K562 (cell line): ENCODE data around the gene CFAP70. TPM values are rescaled to one million over a fixed set of nuclear protein-coding genes. Genes with fewer than 3 reads are reported as not detected.
A peak's percentile ranks its signal among the peaks of the same experiment; 100 is the strongest.

Experiments
- CHD4 ChIP-seq: fragments of 200-600 bp; sonication (generic); IDR thresholded peaks from 3 replicates; pipeline ENCODE4 v1.6.1; 2012; ENCODE audit warnings: low read depth, mild to moderate bottlenecking, mixed read lengths, low read length, inconsistent platforms; ENCODE audit not compliant: insufficient read depth, insufficient replicate concordance, poor library complexity, severe bottlenecking
- ERF ChIP-seq: fragments of 450-650 bp; formaldehyde crosslinking; IDR thresholded peaks from 2 replicates; pipeline ENCODE4 v1.4.0; 2020; ENCODE audit warnings: mild to moderate bottlenecking, mixed read lengths
- HIVEP1 ChIP-seq: fragments of 250-450 bp; sonication (Bioruptor Pico); IDR thresholded peaks from 2 replicates; pipeline ENCODE4 v1.4.0; 2020; ENCODE audit warnings: mild to moderate bottlenecking
- ILF3 ChIP-seq: fragments of 450-650 bp; IDR thresholded peaks from 2 replicates; pipeline ENCODE4 v1.6.1; 2018; ENCODE audit warnings: antibody characterized with exemption, mild to moderate bottlenecking, moderate library complexity, borderline replicate concordance
- MBD1 ChIP-seq: fragments of 250-450 bp; sonication (Bioruptor Pico); IDR thresholded peaks from 2 replicates; pipeline ENCODE4 v1.8.0; 2022; ENCODE audit warnings: inconsistent platforms
- NFATC3 ChIP-seq: fragments of 450-650 bp; IDR thresholded peaks from 2 replicates; pipeline ENCODE4 v1.6.1; 2017; ENCODE audit warnings: mild to moderate bottlenecking
- POLR2AphosphoS5 ChIP-seq: IDR thresholded peaks from 2 replicates; pipeline ENCODE4 v1.6.1; 2011; ENCODE audit warnings: mild to moderate bottlenecking, low read depth, low read length, moderate library complexity; ENCODE audit not compliant: control insufficient read depth, insufficient read depth
- TRIM24 ChIP-seq, 2 experiments: fragments of 450-650 bp; IDR thresholded peaks; 2 replicates each; pipeline ENCODE4 v1.6.1; 2016
- ZNF175 ChIP-seq: fragments of 200-800 bp; sonication (Bioruptor generic); IDR thresholded peaks from 2 replicates; pipeline ENCODE4 v1.6.1; 2016; ENCODE audit warnings: low read depth, mild to moderate bottlenecking, missing genetic modification characterization, missing compliant biosample characterization
- polyA plus RNA-seq, 8 experiments: library from polyadenylated mRNA; depleted of rRNA in 4 of 8; stranded (reverse) in 5 of 8; unstranded in 3 of 8; fragments of >200 nt; fragmentation: Nextera tagmentation in 2 of 8; fragmentation: Illumina TruSeq in 1 of 8; extraction: Ambion mirVana in 2 of 8; extraction: Trizol in 1 of 8; gene quantifications; 2 replicates each; pipeline versions ENCODE4 v1.2.1 to v1.2.3, GENCODE V29; 2011 to 2014; ENCODE audit warnings: inconsistent platforms in 1 of 8, missing spikeins in 1 of 8
- total RNA-seq, 7 experiments: library from RNA; depleted of rRNA in 6 of 7; stranded (reverse); fragments of >200 nt in 6 of 7; fragmentation: Illumina TruSeq in 2 of 7; extraction: Trizol in 2 of 7; gene quantifications; 2 replicates each; pipeline versions ENCODE4 v1.2.1 to v1.2.3, GENCODE V29; 2011 to 2021; ENCODE audit warnings: low replicate concordance in 1 of 7
- TF ChIP-seq, protein P1 (sequence below): fragments of 450-650 bp; IDR thresholded peaks from 2 replicates; pipeline ENCODE4 v1.6.1; 2017; ENCODE audit warnings: antibody characterized with exemption, mild to moderate bottlenecking
- TF ChIP-seq, protein P2 (sequence below): fragments of 200-600 bp; sonication (generic); IDR thresholded peaks from one replicate; pipeline ENCODE4 v1.6.1; 2012; ENCODE audit warnings: mild to moderate bottlenecking, low read depth, low read length, inconsistent platforms

The CFAP70 gene
- total and polyA plus RNA-seq, 9 of the 15 experiments (the other 6 are each of a cell fraction or from before 2014, with no cell fraction given) = 0.27 to 1.6 (median 0.86) TPM

DNA sequence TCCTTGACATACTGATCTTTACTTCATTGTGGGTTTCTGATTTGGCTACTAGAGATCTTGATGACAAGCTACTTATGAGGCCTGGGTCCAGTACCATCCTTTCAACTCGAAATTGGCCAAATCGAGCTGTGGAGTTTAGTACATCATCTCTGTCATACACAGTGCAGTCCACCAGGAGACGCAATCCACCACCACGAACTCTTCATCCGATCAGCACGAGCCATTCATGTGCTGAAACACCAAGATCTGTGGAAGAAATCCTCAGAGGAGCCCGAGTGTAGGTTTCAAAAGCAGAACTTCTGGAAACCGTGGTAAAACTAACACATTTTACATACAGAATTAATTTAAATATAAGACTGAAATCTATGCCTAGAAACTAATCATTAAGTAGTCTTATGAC is 125.8 kb downstream of the CFAP70 start (continued):
- TF ChIP-seq, protein P1, sequence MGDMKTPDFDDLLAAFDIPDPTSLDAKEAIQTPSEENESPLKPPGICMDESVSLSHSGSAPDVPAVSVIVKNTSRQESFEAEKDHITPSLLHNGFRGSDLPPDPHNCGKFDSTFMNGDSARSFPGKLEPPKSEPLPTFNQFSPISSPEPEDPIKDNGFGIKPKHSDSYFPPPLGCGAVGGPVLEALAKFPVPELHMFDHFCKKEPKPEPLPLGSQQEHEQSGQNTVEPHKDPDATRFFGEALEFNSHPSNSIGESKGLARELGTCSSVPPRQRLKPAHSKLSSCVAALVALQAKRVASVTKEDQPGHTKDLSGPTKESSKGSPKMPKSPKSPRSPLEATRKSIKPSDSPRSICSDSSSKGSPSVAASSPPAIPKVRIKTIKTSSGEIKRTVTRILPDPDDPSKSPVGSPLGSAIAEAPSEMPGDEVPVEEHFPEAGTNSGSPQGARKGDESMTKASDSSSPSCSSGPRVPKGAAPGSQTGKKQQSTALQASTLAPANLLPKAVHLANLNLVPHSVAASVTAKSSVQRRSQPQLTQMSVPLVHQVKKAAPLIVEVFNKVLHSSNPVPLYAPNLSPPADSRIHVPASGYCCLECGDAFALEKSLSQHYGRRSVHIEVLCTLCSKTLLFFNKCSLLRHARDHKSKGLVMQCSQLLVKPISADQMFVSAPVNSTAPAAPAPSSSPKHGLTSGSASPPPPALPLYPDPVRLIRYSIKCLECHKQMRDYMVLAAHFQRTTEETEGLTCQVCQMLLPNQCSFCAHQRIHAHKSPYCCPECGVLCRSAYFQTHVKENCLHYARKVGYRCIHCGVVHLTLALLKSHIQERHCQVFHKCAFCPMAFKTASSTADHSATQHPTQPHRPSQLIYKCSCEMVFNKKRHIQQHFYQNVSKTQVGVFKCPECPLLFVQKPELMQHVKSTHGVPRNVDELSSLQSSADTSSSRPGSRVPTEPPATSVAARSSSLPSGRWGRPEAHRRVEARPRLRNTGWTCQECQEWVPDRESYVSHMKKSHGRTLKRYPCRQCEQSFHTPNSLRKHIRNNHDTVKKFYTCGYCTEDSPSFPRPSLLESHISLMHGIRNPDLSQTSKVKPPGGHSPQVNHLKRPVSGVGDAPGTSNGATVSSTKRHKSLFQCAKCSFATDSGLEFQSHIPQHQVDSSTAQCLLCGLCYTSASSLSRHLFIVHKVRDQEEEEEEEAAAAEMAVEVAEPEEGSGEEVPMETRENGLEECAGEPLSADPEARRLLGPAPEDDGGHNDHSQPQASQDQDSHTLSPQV = no peak
- TF ChIP-seq, protein P2, sequence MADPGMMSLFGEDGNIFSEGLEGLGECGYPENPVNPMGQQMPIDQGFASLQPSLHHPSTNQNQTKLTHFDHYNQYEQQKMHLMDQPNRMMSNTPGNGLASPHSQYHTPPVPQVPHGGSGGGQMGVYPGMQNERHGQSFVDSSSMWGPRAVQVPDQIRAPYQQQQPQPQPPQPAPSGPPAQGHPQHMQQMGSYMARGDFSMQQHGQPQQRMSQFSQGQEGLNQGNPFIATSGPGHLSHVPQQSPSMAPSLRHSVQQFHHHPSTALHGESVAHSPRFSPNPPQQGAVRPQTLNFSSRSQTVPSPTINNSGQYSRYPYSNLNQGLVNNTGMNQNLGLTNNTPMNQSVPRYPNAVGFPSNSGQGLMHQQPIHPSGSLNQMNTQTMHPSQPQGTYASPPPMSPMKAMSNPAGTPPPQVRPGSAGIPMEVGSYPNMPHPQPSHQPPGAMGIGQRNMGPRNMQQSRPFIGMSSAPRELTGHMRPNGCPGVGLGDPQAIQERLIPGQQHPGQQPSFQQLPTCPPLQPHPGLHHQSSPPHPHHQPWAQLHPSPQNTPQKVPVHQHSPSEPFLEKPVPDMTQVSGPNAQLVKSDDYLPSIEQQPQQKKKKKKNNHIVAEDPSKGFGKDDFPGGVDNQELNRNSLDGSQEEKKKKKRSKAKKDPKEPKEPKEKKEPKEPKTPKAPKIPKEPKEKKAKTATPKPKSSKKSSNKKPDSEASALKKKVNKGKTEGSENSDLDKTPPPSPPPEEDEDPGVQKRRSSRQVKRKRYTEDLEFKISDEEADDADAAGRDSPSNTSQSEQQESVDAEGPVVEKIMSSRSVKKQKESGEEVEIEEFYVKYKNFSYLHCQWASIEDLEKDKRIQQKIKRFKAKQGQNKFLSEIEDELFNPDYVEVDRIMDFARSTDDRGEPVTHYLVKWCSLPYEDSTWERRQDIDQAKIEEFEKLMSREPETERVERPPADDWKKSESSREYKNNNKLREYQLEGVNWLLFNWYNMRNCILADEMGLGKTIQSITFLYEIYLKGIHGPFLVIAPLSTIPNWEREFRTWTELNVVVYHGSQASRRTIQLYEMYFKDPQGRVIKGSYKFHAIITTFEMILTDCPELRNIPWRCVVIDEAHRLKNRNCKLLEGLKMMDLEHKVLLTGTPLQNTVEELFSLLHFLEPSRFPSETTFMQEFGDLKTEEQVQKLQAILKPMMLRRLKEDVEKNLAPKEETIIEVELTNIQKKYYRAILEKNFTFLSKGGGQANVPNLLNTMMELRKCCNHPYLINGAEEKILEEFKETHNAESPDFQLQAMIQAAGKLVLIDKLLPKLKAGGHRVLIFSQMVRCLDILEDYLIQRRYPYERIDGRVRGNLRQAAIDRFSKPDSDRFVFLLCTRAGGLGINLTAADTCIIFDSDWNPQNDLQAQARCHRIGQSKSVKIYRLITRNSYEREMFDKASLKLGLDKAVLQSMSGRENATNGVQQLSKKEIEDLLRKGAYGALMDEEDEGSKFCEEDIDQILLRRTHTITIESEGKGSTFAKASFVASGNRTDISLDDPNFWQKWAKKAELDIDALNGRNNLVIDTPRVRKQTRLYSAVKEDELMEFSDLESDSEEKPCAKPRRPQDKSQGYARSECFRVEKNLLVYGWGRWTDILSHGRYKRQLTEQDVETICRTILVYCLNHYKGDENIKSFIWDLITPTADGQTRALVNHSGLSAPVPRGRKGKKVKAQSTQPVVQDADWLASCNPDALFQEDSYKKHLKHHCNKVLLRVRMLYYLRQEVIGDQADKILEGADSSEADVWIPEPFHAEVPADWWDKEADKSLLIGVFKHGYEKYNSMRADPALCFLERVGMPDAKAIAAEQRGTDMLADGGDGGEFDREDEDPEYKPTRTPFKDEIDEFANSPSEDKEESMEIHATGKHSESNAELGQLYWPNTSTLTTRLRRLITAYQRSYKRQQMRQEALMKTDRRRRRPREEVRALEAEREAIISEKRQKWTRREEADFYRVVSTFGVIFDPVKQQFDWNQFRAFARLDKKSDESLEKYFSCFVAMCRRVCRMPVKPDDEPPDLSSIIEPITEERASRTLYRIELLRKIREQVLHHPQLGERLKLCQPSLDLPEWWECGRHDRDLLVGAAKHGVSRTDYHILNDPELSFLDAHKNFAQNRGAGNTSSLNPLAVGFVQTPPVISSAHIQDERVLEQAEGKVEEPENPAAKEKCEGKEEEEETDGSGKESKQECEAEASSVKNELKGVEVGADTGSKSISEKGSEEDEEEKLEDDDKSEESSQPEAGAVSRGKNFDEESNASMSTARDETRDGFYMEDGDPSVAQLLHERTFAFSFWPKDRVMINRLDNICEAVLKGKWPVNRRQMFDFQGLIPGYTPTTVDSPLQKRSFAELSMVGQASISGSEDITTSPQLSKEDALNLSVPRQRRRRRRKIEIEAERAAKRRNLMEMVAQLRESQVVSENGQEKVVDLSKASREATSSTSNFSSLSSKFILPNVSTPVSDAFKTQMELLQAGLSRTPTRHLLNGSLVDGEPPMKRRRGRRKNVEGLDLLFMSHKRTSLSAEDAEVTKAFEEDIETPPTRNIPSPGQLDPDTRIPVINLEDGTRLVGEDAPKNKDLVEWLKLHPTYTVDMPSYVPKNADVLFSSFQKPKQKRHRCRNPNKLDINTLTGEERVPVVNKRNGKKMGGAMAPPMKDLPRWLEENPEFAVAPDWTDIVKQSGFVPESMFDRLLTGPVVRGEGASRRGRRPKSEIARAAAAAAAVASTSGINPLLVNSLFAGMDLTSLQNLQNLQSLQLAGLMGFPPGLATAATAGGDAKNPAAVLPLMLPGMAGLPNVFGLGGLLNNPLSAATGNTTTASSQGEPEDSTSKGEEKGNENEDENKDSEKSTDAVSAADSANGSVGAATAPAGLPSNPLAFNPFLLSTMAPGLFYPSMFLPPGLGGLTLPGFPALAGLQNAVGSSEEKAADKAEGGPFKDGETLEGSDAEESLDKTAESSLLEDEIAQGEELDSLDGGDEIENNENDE = no peak
- TF ChIP-seq CHD4 (no peak), NFATC3 (no peak), ZNF175 (CRISPR knock-in tag) (no peak), TRIM24 (IDR thresholded peaks at IDR 0.05) (no peak), POLR2AphosphoS5 (no peak), ERF (no peak), HIVEP1 (CRISPR knock-in tag) (no peak), MBD1 (CRISPR knock-in tag) (peak; percentile 71; the same call in 1 of the 2 replicates), ILF3 (no peak)
